CD8-positive, alpha-beta memory T cell (primary cell): Measurements from ENCODE around the gene PDGFD. TPM values are rescaled to one million over a fixed set of nuclear protein-coding genes. Genes with fewer than 3 reads are reported as not detected.

Experiments
- CTCF ChIA-PET: fragments of 350-600 bp; sonication (Branson Sonifier 250); formaldehyde crosslinking; loops from one replicate; lab custom pipeline; 2021; ENCODE audit warnings: antibody characterized with exemption; lab: Charles Lee
- POLR2A ChIA-PET: fragments of 350-600 bp; sonication (Branson Sonifier 250); formaldehyde crosslinking; loops from one replicate; lab custom pipeline; 2021; ENCODE audit warnings: antibody characterized with exemption; lab: Charles Lee
- DNase-seq, 5 donors: peaks; one replicate each; pipeline versions ENCODE4 v3.0.0 to v3.0.0-alpha.2; 2020 to 2022; ENCODE audit warnings: mixed read lengths in 1 of 5
- H3K27ac ChIP-seq: one replicate; pipeline ENCODE4 v1.7.0; 2013; ENCODE audit warnings: low read depth, mild to moderate bottlenecking, low read length, moderate library complexity
- H3K27me3 ChIP-seq: 2 replicates; pipeline ENCODE4 v1.7.0; 2013; ENCODE audit warnings: low read length, mild to moderate bottlenecking; ENCODE audit not compliant: insufficient read depth, poor library complexity, severe bottlenecking
- H3K36me3 ChIP-seq: 2 replicates; pipeline ENCODE4 v1.7.0; 2013; ENCODE audit warnings: mild to moderate bottlenecking, low read length, moderate library complexity; ENCODE audit not compliant: insufficient read depth
- H3K4me1 ChIP-seq: 2 replicates; pipeline ENCODE4 v1.7.0; 2013; ENCODE audit warnings: mild to moderate bottlenecking, low read length, moderate library complexity; ENCODE audit not compliant: insufficient read depth
- H3K4me3 ChIP-seq: 2 replicates; pipeline ENCODE4 v1.7.0; 2013; ENCODE audit warnings: mild to moderate bottlenecking, low read length
- H3K9me3 ChIP-seq: 2 replicates; pipeline ENCODE4 v1.7.0; 2013; ENCODE audit warnings: mild to moderate bottlenecking, low read length
- H3K27ac Mint-ChIP-seq, 8 donors: one replicate each; pipeline ENCODE4 v1.8.0; 2020 to 2021; ENCODE audit warnings: mixed read lengths in 8 of 8, mild to moderate bottlenecking in 6 of 8, inconsistent platforms in 3 of 8, moderate library complexity in 3 of 8
- H3K27me3 Mint-ChIP-seq, 2 donors: one replicate each; pipeline ENCODE4 v1.8.0; 2020 to 2021; ENCODE audit warnings: mixed read lengths in 2 of 2, mild to moderate bottlenecking in 1 of 2, moderate library complexity in 1 of 2
- H3K36me3 Mint-ChIP-seq, 3 donors: one replicate each; pipeline ENCODE4 v1.8.0; 2020 to 2021; ENCODE audit warnings: mixed read lengths in 3 of 3, inconsistent platforms in 1 of 3, mild to moderate bottlenecking in 1 of 3
- H3K4me1 Mint-ChIP-seq, 3 donors: one replicate each; pipeline ENCODE4 v1.8.0; 2020 to 2021; ENCODE audit warnings: mixed read lengths in 3 of 3, inconsistent platforms in 1 of 3, mild to moderate bottlenecking in 1 of 3
- H3K4me3 Mint-ChIP-seq, 7 donors: one replicate each; pipeline ENCODE4 v1.8.0; 2020 to 2021; ENCODE audit warnings: mixed read lengths in 7 of 7, mild to moderate bottlenecking in 6 of 7, moderate library complexity in 4 of 7, inconsistent platforms in 2 of 7
- H3K9me3 Mint-ChIP-seq, 5 donors: one replicate each; pipeline ENCODE4 v1.8.0; 2020 to 2022; ENCODE audit warnings: mixed read lengths in 5 of 5, mild to moderate bottlenecking in 3 of 5, moderate library complexity in 2 of 5, inconsistent platforms in 1 of 5
- polyA plus RNA-seq: library from polyadenylated mRNA; unstranded; fragments of 300-500 nt; fragmentation: Illumina TruSeq; gene quantifications from one replicate; pipeline ENCODE4 v1.2.3, GENCODE V29; 2021
- total RNA-seq, 2 experiments: library from RNA; stranded (reverse); gene quantifications; one replicate each; pipeline ENCODE4 v1.2.3, GENCODE V29; 2021

PDGFD gene
- total and polyA plus RNA-seq, 3 experiments from 2014 or later = 0.15 to 8.1 (median 0.29) TPM

GRCh38 chr11:104122011-104122635 lies 41.8 kb downstream of the PDGFD start:
- no peaks in the 10 kb centered on the region for H3K27me3 Mint-ChIP-seq
- H3K36me3 Mint-ChIP-seq = no peaks in the 10 kb centered on the region
- no peak overlapping the region for H3K27ac ChIP-seq
- no peak overlapping the region for H3K27ac Mint-ChIP-seq
- H3K9me3 ChIP-seq = no peaks in the 10 kb centered on the region
- no peak overlapping the region for H3K4me3 Mint-ChIP-seq
- H3K4me1 ChIP-seq = no peaks in the 10 kb centered on the region
- CTCF ChIA-PET = no interaction called here
- no peaks in the 10 kb centered on the region for H3K27me3 ChIP-seq
- no peaks in the 10 kb centered on the region for H3K36me3 ChIP-seq
- no peak overlapping the region for H3K4me3 ChIP-seq
- POLR2A ChIA-PET = no interaction called here
- H3K9me3 Mint-ChIP-seq = peaks cover 0 to under 1% (median 0%) of the 10 kb centered on the region in 5 donors
- peaks cover 0 to 2% (median 0%) of the 10 kb centered on the region in 3 donors for H3K4me1 Mint-ChIP-seq
- DNase-seq = no peak

GRCh38 chr11:104120493-104121137 lies 43.3 kb downstream of the PDGFD start:
- no peak overlapping the region for H3K4me3 Mint-ChIP-seq
- H3K4me1 Mint-ChIP-seq = no peaks in the 10 kb centered on the region
- H3K9me3 Mint-ChIP-seq = peaks cover 0 to 6% (median 5%) of the 10 kb centered on the region in 5 donors
- no peaks in the 10 kb centered on the region for H3K36me3 ChIP-seq
- H3K27me3 ChIP-seq = no peaks in the 10 kb centered on the region
- H3K4me1 ChIP-seq = no peaks in the 10 kb centered on the region
- peak overlapping the region in 1 of 8 donors; percentile 73 for H3K27ac Mint-ChIP-seq
- H3K27ac ChIP-seq = no peak overlapping the region
- no peaks in the 10 kb centered on the region for H3K9me3 ChIP-seq
- H3K4me3 ChIP-seq = no peak overlapping the region
- POLR2A ChIA-PET = no interaction called here
- H3K36me3 Mint-ChIP-seq = no peaks in the 10 kb centered on the region
- H3K27me3 Mint-ChIP-seq = no peaks in the 10 kb centered on the region
- CTCF ChIA-PET = no interaction called here
- no peak for DNase-seq

GRCh38 chr11:104118105-104118744 lies 45.7 kb downstream of the PDGFD start:
- Mint-ChIP-seq H3K9me3 (peaks cover 3 to 7% (median 5%) of the 10 kb centered on the region in 5 donors), H3K4me1 (no peaks in the 10 kb centered on the region)
- POLR2A ChIA-PET = no interaction called here

GRCh38 chr11:104113541-104113940 lies 50.4 kb downstream of the PDGFD start:
- no peaks in the 10 kb centered on the region for H3K27me3 ChIP-seq
- ChIA-PET CTCF (no interaction called here), POLR2A (no interaction called here)
- no peaks in the 10 kb centered on the region for H3K9me3 ChIP-seq
- H3K4me3 ChIP-seq = no peak overlapping the region
- no peaks in the 10 kb centered on the region for H3K36me3 ChIP-seq
- no peak for DNase-seq
- no peak overlapping the region for H3K27ac Mint-ChIP-seq
- no peak overlapping the region for H3K27ac ChIP-seq
- no peaks in the 10 kb centered on the region for H3K27me3 Mint-ChIP-seq
- H3K4me3 Mint-ChIP-seq = no peak overlapping the region
- no peaks in the 10 kb centered on the region for H3K4me1 ChIP-seq
- H3K9me3 Mint-ChIP-seq = peaks cover 4 to 8% (median 5%) of the 10 kb centered on the region in 5 donors
- no peaks in the 10 kb centered on the region for H3K4me1 Mint-ChIP-seq
- H3K36me3 Mint-ChIP-seq = no peaks in the 10 kb centered on the region

More at GRCh38 chr11:104118105-104118744, 45.7 kb downstream of the PDGFD start:
- Histone ChIP-seq H3K27ac (no peak overlapping the region), H3K9me3 (no peaks in the 10 kb centered on the region), H3K4me3 (no peak overlapping the region), H3K36me3 (no peaks in the 10 kb centered on the region), H3K27me3 (no peaks in the 10 kb centered on the region), H3K4me1 (no peaks in the 10 kb centered on the region)
- Mint-ChIP-seq H3K4me3 (no peak overlapping the region), H3K27ac (no peak overlapping the region), H3K27me3 (no peaks in the 10 kb centered on the region), H3K36me3 (no peaks in the 10 kb centered on the region)
- DNase-seq = no peak
- CTCF ChIA-PET = no interaction called here

- ChIA-PET POLR2A (no interaction called here), CTCF (no interaction called here)
- no peaks in the 10 kb centered on the region for H3K4me1 Mint-ChIP-seq
- H3K9me3 Mint-ChIP-seq = peaks cover 0 to under 1% (median 0%) of the 10 kb centered on the region in 5 donors
- H3K9me3 ChIP-seq = no peaks in the 10 kb centered on the region
- no peak overlapping the region for H3K27ac ChIP-seq
- H3K4me1 ChIP-seq = no peaks in the 10 kb centered on the region
- no peaks in the 10 kb centered on the region for H3K36me3 ChIP-seq
- no peaks in the 10 kb centered on the region for H3K36me3 Mint-ChIP-seq
- no peak overlapping the region for H3K27ac Mint-ChIP-seq
- no peaks in the 10 kb centered on the region for H3K27me3 Mint-ChIP-seq
- H3K27me3 ChIP-seq = no peaks in the 10 kb centered on the region
- H3K4me3 ChIP-seq = no peak overlapping the region
- H3K4me3 Mint-ChIP-seq = no peak overlapping the region
- no peak for DNase-seq
Observed at GRCh38 chr11:104106136-104106754, 57.7 kb downstream of the PDGFD start.

GRCh38 chr11:104105155-104105554 lies 58.8 kb downstream of the PDGFD start:
- Mint-ChIP-seq H3K36me3 (no peaks in the 10 kb centered on the region), H3K27me3 (no peaks in the 10 kb centered on the region), H3K4me1 (no peaks in the 10 kb centered on the region), H3K4me3 (no peak overlapping the region), H3K9me3 (peaks cover 0 to 2% (median 0%) of the 10 kb centered on the region in 5 donors), H3K27ac (no peak overlapping the region)
- POLR2A ChIA-PET = no interaction called here
- H3K4me3 ChIP-seq = no peak overlapping the region
- no peaks in the 10 kb centered on the region for H3K9me3 ChIP-seq
- no peaks in the 10 kb centered on the region for H3K4me1 ChIP-seq
- H3K36me3 ChIP-seq = no peaks in the 10 kb centered on the region
- CTCF ChIA-PET = no interaction called here
- H3K27ac ChIP-seq = no peak overlapping the region
- no peak for DNase-seq
- H3K27me3 ChIP-seq = no peaks in the 10 kb centered on the region

- POLR2A ChIA-PET = no interaction called here
- Histone ChIP-seq H3K36me3 (no peaks in the 10 kb centered on the region), H3K27me3 (no peaks in the 10 kb centered on the region), H3K27ac (no peak overlapping the region), H3K4me1 (no peaks in the 10 kb centered on the region), H3K9me3 (no peaks in the 10 kb centered on the region), H3K4me3 (no peak overlapping the region)
- no peak overlapping the region for H3K4me3 Mint-ChIP-seq
- H3K4me1 Mint-ChIP-seq = no peaks in the 10 kb centered on the region
- no peak for DNase-seq
- H3K27ac Mint-ChIP-seq = no peak overlapping the region
- H3K27me3 Mint-ChIP-seq = no peaks in the 10 kb centered on the region
- CTCF ChIA-PET = no interaction called here
- H3K36me3 Mint-ChIP-seq = no peaks in the 10 kb centered on the region
- peaks cover 0 to 2% (median 0%) of the 10 kb centered on the region in 5 donors for H3K9me3 Mint-ChIP-seq
Observed at GRCh38 chr11:104104664-104105063, 59.3 kb downstream of the PDGFD start.

- Mint-ChIP-seq H3K4me1 (no peaks in the 10 kb centered on the region), H3K27me3 (no peaks in the 10 kb centered on the region), H3K27ac (no peak overlapping the region), H3K4me3 (no peak overlapping the region), H3K9me3 (peaks cover 0 to 2% (median 0%) of the 10 kb centered on the region in 5 donors), H3K36me3 (no peaks in the 10 kb centered on the region)
- no peaks in the 10 kb centered on the region for H3K4me1 ChIP-seq
- DNase-seq = no peak
- H3K36me3 ChIP-seq = no peaks in the 10 kb centered on the region
- no peaks in the 10 kb centered on the region for H3K27me3 ChIP-seq
- ChIA-PET CTCF (no interaction called here), POLR2A (no interaction called here)
- H3K4me3 ChIP-seq = no peak overlapping the region
- no peaks in the 10 kb centered on the region for H3K9me3 ChIP-seq
- H3K27ac ChIP-seq = no peak overlapping the region
Observed at GRCh38 chr11:104104201-104104600, 59.7 kb downstream of the PDGFD start.
